Omental fat pad (tissue), 4 donors: ENCODE data around the gene YBX2. TPM values are rescaled to one million over a fixed set of nuclear protein-coding genes. Genes with fewer than 3 reads are reported as not detected.

Experiments
- ATAC-seq: fragments of 150-250 bp; one replicate; pipeline ENCODE4 v1.9.1; 2016; ENCODE audit warnings: mild to moderate bottlenecking, moderate library complexity; ENCODE audit not compliant: low FRiP score
- DNase-seq: peaks from one replicate; pipeline ENCODE4 v3.0.0-alpha.2; 2019; ENCODE audit warnings: low spot score
- total RNA-seq, 4 donors: library from RNA; depleted of rRNA; stranded (reverse); fragments of >200 nt; gene quantifications; one replicate each; pipeline ENCODE4 v1.1.0, GENCODE V29; 2016
- TF ChIP-seq, protein P1 (sequence below), 3 donors: fragments of 450-650 bp; IDR thresholded peaks; one replicate each; pipeline ENCODE4 v1.5.1; 2016 to 2017; ENCODE audit warnings: antibody characterized with exemption in 3 of 3, mild to moderate bottlenecking in 3 of 3, moderate library complexity in 2 of 3

Gene YBX2
- total RNA-seq, 4 donors from 2014 or later, result 0.65 to 3.3 (median 1.5) TPM

DNA sequence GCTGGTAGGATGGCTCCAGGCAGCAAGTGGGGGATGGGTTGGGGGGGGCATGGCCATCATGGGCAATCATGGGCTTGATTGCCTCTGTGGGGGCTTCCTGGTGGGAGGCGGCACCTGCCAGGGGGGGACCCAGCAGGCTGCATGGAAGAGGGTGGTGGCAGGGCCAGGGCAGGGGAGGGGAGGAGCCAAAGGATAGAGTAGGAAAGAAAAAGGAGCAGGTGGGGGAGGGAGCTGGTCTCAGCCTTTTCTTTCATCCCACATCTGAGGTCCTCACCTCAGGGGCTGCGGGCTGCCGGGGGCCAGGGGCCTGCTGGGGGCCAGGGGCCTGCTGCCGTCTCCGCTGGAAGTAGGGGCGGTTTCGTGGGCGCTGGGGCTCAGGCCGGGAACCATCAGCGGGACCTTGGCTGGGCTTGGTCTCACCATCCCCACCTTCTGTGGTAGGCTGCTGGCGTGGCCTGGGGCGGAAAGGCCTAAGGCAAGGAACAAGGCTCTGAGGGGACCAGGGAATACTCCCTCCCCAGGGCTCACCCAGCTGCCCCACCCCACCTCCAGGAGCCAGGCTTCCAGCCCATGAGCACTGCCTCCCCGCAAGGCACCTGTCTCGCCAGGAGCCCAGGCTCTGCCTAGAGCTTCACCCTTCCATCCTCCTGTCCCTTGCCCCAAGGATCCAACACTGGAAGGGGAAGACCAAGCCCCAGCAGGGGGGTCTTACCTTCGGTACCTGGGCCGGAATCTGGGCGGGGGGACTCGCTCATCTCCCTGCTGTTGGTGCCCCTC is 5.0 kb downstream of the YBX2 start:
- TF ChIP-seq, protein P1, sequence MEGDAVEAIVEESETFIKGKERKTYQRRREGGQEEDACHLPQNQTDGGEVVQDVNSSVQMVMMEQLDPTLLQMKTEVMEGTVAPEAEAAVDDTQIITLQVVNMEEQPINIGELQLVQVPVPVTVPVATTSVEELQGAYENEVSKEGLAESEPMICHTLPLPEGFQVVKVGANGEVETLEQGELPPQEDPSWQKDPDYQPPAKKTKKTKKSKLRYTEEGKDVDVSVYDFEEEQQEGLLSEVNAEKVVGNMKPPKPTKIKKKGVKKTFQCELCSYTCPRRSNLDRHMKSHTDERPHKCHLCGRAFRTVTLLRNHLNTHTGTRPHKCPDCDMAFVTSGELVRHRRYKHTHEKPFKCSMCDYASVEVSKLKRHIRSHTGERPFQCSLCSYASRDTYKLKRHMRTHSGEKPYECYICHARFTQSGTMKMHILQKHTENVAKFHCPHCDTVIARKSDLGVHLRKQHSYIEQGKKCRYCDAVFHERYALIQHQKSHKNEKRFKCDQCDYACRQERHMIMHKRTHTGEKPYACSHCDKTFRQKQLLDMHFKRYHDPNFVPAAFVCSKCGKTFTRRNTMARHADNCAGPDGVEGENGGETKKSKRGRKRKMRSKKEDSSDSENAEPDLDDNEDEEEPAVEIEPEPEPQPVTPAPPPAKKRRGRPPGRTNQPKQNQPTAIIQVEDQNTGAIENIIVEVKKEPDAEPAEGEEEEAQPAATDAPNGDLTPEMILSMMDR (IDR thresholded peaks at IDR 0.05), result no peak
- DNase-seq (no peak), ATAC-seq (no peak)

DNA sequence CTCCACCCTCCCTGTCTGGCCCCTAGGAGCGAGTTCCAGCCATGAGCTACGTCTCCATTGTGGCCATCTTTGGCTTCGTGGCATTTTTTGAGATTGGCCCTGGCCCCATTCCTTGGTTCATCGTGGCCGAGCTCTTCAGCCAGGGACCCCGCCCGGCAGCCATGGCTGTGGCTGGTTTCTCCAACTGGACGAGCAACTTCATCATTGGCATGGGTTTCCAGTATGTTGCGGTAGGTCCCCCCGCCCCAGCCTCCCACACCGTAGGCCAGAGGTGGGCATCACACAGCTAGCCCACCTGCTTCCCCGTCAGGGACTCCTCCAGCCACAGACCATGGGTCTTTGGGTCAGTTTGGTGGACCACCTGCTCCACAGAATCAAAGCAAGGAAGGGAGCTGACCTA is 8.8 kb downstream of the YBX2 start:
- DNase-seq (no peak), ATAC-seq (no peak)
- TF ChIP-seq, protein P1 (IDR thresholded peaks at IDR 0.05), result no peak

DNA sequence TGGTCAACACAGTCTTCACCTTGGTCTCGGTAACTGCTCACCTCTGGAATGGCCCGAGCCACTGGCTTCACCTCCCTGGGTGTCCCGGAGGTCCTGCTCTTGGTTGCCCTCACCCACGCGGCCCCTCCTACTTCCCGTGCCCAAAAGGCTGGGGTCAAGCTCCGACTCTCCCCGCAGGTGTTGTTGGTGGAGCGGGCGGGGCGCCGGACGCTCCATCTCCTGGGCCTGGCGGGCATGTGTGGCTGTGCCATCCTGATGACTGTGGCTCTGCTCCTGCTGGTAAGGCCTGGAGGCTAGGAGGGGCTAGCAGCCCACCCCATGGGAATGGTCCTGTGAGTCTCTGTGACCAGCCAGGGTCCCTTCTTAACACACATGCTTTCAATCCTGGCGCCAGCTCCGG is 9.5 kb downstream of the YBX2 start:
- TF ChIP-seq, protein P1 (IDR thresholded peaks at IDR 0.05), result no peak
- ATAC-seq (no peak), DNase-seq (no peak)

DNA sequence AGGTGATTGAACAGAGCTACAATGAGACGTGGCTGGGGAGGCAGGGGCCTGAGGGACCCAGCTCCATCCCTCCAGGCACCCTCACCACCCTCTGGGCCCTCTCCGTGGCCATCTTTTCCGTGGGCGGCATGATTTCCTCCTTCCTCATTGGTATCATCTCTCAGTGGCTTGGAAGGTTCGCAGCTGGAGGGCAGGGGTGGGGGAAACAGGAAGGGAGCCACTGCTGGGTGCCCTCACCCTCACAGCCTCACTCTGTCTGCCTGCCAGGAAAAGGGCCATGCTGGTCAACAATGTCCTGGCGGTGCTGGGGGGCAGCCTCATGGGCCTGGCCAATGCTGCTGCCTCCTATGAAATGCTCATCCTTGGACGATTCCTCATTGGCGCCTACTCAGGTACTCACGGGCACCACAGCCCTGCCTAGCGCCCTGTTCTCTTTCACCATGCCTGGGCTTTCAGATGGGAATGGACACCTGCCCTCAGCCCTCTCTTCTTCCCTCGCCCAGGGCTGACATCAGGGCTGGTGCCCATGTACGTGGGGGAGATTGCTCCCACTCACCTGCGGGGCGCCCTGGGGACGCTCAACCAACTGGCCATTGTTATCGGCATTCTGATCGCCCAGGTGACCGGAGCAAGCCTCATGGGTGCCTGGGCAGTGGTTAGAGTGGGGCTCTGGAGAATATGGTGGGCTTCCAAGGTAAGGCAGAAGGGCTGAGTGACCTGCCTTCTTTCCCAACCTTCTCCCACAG is 10.8 kb downstream of the YBX2 start:
- TF ChIP-seq, protein P1 (IDR thresholded peaks at IDR 0.05), result no peak
- DNase-seq, result no peak
- ATAC-seq, result no peak

DNA sequence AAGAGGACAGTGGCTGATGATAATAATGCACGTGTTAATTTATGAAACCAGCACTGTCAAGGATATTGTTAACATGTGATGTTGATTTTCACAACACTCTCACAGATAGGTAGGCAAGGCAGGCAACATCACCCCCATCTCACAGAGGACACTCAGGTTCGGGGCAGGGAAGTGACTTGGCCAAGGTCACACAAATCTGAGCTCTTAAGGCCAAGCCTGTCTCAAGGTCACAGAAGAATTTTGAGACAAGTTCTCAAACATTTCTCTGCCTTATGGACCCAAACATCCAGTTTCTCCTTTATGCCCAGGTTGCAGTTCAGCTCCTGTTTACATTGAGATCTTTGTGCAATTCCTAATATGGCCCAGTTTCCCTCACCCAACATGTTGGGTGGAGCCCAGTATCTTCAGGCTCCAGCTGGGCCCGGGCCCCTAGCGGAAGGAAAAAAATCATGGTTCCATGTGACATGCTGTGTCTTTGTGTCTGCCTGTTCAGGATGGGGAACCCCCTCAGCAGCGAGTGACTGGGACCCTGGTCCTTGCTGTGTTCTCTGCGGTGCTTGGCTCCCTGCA is 11.6 kb downstream of the YBX2 start:
- DNase-seq (no peak), ATAC-seq (no peak)
- TF ChIP-seq, protein P1 (IDR thresholded peaks at IDR 0.05), result no peak

DNA sequence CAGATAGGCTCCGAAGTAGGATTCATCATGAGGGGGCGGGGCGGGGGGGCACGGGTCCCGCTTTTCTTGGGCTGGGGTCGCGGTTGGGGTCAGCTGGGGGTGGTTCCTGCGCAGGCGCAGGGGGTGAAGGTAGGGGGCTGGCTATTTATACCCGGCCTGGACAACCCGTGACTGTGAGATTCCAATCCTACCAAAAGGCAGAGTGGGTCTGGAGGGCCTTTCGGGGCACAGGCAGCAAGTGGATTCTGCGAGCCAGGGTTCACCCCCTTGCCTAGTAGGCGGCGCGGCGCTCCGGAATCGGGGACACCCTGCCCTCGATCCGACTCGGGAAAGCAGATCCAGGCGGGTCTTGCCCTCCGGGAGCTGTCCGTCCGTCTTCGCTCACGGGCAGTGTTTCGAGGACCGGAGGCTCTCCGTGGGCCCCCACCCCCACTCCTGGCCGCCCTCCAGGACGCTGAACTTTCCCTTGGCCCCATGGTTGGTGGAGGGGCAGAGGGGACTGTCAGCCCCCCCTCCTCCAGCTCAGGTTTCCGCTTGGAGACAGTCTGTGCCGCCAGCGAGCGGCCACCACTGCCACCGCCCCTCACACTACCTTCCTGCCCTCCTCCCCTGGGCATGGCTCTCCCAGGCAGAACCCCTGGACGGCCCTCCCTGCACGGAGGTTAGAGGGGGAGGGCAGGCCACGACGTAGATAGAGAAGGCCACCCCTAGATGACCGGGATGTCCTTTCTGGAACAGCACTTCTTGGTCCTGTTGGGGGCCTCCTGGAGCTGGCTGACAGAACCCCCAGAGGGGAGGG is 12.3 kb downstream of the YBX2 start:
- TF ChIP-seq, protein P1 (IDR thresholded peaks at IDR 0.05), result no peak
- no peak for DNase-seq
- no peak for ATAC-seq
